Measurements from ENCODE around the gene TMOD3.

TMOD3 gene

GRCh38 chr15:51907136-51907862, 77.8 kb downstream of the TMOD3 start:
- no peak for DNase-seq (ENCODE audit: low read depth in 2 of 2, low spot score in 1 of 2)

GRCh38 chr15:51908316-51908715, 78.9 kb downstream of the TMOD3 start:
- no peak for DNase-seq (ENCODE audit: low read depth in 2 of 2, low spot score in 1 of 2)

GRCh38 chr15:51909584-51909983, 80.1 kb downstream of the TMOD3 start:
- no peak for DNase-seq (ENCODE audit: low read depth in 2 of 2, low spot score in 1 of 2)

- no peak for DNase-seq (ENCODE audit: low read depth in 2 of 2, low spot score in 1 of 2)
Observed at GRCh38 chr15:51912528-51912927, 83.1 kb downstream of the TMOD3 start.

- DNase-seq (ENCODE audit: low read depth in 2 of 2, low spot score in 1 of 2): no peak
Observed at GRCh38 chr15:51917493-51917892, 88.0 kb downstream of the TMOD3 start.

GRCh38 chr15:51924156-51925068, 95.0 kb downstream of the TMOD3 start:
- DNase-seq (ENCODE audit: low read depth in 2 of 2, low spot score in 1 of 2): no peak

GRCh38 chr15:51926809-51927208, 97.4 kb downstream of the TMOD3 start:
- no peak for DNase-seq (ENCODE audit: low read depth in 2 of 2, low spot score in 1 of 2)

GRCh38 chr15:51931016-51931415, 101.6 kb downstream of the TMOD3 start:
- DNase-seq (ENCODE audit: low read depth in 2 of 2, low spot score in 1 of 2): no peak

- no peak for DNase-seq (ENCODE audit: low read depth in 2 of 2, low spot score in 1 of 2)
Observed at GRCh38 chr15:51931638-51932037, 102.2 kb downstream of the TMOD3 start.

- no peak for DNase-seq (ENCODE audit: low read depth in 2 of 2, low spot score in 1 of 2)
Observed at GRCh38 chr15:51932161-51932560, 102.7 kb downstream of the TMOD3 start.

GRCh38 chr15:51935466-51936104, 106.1 kb downstream of the TMOD3 start:
- DNase-seq (ENCODE audit: low read depth in 2 of 2, low spot score in 1 of 2): no peak

GRCh38 chr15:51936105-51936478, 106.6 kb downstream of the TMOD3 start:
- no peak for DNase-seq (ENCODE audit: low read depth in 2 of 2, low spot score in 1 of 2)

- no peak for DNase-seq (ENCODE audit: low read depth in 2 of 2, low spot score in 1 of 2)
Observed at GRCh38 chr15:51938286-51938685, 108.8 kb downstream of the TMOD3 start.

GRCh38 chr15:51939216-51939615, 109.8 kb downstream of the TMOD3 start:
- no peak for DNase-seq (ENCODE audit: low read depth in 2 of 2, low spot score in 1 of 2)

GRCh38 chr15:51947124-51947523, 117.7 kb downstream of the TMOD3 start:
- no peak for DNase-seq (ENCODE audit: low read depth in 2 of 2, low spot score in 1 of 2)

- no peak for DNase-seq (ENCODE audit: low read depth in 2 of 2, low spot score in 1 of 2)
Observed at GRCh38 chr15:51952805-51953204, 123.4 kb downstream of the TMOD3 start.

GRCh38 chr15:51955504-51955903, 126.1 kb downstream of the TMOD3 start:
- no peak for DNase-seq (ENCODE audit: low read depth in 2 of 2, low spot score in 1 of 2)
